Activated CD8-positive, alpha-beta memory T cell treated with anti-CD3 and anti-CD28 coated beads for 4 hours (primary cell): Measurements from ENCODE around the gene RNU6-9.
"Not testable (repeated sequence)": the region's sequence is repeated elsewhere in the genome, so short reads cannot be mapped to it uniquely, and the experiment has no call there.

Experiments
- DNase-seq, 2 donors: peaks; one replicate each; pipeline ENCODE4 v3.0.0-alpha.2; 2020; ENCODE audit warnings: low read depth in 2 of 2

Gene RNU6-9

DNA sequence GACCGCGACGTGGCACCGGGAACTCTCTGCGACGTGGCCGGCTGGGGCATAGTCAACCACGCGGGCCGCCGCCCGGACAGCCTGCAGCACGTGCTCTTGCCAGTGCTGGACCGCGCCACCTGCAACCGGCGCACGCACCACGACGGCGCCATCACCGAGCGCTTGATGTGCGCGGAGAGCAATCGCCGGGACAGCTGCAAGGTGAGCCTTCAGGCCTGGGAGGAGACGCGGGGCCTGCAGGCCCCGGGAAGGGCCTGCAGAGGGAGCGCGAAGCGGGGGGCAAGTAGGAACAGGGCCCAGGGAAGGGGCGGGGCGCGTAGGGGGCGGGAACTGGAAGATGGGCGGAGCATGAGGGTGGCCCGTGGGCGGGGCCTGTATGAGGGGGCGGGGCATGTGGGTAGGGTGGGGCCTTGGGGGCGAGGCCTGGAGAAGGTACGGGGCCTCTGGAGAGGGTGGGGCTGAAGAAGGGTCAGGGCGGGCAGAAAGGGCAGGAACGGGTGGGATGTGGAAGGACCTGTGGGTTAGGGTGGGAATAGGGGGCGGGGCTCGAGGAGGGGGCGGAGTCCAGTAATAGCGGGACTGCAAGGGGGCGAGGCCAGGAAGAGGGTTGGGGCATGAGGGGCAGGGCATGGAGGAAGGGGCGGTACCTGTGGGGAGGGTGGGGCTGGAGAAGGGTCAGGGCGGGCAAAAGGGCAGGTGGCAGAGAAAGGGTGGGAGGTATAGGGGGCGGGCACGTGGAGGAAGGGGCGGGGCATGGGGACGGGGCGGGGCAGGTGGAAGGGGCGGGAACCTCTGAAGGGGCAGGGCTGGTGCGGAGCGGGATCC, 31.3 kb upstream of the RNU6-9 start:
- peak; percentile 27 to 35 for DNase-seq

DNA sequence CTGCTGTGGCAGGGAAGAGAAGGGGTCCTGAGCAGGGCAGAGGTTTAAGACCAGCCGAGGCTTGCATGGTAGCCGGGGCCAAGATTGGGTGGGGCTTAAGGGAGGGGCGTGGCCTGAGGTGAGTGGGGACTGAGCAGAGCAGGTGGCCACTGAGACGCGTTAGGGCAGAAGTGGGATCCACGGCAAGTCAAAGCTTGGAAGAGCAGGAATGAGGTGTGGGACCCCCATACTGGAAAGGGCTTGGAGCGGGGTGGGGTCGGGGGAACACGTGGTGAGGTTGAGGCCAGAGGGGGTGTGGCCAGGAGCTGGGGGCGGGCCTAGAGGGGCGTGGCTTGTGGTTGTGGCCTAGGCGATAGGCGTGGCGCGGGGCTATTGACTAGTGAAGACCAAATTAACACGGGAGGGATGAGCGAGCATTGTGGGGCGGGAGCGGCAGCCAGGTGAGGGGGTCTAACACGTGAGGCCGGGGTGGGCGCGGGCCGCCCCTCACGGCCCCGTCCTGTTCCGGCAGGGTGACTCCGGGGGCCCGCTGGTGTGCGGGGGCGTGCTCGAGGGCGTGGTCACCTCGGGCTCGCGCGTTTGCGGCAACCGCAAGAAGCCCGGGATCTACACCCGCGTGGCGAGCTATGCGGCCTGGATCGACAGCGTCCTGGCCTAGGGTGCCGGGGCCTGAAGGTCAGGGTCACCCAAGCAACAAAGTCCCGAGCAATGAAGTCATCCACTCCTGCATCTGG, 30.5 kb upstream of the RNU6-9 start:
- DNase-seq, result peak; percentile 45 to 59

DNA sequence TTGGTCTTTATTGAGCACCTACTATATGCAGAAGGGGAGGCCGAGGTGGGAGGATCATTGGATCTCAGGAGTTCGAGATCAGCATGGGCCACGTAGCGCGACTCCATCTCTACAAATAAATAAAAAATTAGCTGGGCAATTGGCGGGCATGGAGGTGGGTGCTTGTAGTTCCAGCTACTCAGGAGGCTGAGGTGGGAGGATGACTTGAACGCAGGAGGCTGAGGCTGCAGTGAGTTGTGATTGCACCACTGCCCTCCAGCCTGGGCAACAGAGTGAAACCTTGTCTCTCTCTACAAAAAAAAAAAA, 30.0 kb upstream of the RNU6-9 start:
- no peak for DNase-seq

DNA sequence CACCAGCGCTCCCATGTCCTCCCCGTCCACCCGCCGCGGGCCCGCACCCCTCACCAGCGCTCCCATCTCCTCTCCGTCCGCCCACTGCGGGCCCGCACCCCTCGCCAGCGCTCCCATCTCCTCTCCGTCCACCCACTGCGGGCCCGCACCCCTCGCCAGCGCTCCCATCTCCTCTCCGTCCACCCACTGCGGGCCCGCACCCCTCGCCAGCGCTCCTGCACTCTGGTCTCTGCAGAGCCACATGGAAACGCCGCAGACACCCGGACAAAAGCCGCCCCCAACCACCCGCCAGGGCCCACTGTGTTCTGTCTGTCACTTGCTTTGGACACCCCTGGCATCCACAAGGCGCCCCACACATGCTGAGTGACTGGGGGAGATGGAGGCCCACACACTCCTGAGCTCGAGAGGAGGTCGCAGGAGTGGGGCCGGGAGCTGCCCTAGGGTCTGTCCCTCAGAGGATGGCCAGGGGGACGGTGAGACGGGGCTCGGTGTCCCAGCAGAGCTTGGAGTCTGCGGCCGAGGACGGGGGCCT, 26.4 kb upstream of the RNU6-9 start:
- no peak for DNase-seq

DNA sequence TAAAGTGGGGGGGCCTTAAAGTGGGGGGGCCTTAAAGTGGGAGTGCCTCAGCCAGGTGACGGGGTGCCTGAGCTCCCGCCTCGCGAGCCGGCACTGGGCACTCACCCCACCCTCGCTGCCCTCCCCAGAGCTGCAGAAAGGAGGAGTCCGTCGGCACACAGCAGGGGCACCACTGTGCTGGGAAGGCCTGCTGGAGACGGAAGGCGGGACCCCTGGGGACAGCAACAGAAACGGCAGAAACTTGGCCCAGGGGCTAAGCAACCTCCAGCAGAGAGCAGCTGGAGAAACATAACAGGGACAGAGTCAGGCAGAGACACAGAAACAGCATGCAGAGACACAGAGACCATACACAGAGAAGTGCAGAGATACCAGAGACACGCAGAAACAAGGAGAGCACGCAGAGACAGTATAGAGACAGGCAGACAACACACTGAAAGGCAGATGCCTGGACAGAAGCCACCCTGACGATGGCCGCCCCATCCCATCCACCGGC, 25.9 kb upstream of the RNU6-9 start:
- no peak for DNase-seq

DNA sequence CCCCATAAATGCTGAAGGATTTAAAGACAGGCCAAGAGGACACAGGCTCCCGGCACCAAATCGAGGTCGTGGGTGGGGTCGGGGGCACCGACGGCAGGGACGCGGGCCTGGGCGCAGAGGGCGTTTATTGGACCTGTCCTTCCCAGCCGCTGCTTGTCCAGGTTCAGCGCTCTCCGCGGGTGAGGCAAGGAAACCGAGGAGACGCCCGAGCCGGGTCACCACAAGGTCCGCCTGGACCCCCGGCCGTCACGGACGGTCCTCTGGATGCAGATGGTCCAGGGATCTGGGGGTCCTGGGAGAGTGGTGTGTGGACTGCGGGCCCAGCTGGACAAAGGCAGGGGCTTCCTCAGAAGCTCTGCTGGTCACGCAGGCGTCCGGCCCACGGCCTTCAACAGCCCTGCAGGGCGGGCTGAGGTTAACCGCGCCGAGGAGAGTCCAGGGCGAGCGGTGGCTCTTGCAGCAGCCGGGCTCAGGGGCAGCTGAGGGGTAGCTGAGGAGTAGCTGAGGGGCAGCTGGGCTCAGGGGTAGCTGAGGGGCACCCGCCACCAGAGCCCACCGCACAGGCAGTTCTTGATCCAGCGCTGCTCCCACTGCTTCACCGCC, 25.3 kb upstream of the RNU6-9 start:
- no peak for DNase-seq

DNA sequence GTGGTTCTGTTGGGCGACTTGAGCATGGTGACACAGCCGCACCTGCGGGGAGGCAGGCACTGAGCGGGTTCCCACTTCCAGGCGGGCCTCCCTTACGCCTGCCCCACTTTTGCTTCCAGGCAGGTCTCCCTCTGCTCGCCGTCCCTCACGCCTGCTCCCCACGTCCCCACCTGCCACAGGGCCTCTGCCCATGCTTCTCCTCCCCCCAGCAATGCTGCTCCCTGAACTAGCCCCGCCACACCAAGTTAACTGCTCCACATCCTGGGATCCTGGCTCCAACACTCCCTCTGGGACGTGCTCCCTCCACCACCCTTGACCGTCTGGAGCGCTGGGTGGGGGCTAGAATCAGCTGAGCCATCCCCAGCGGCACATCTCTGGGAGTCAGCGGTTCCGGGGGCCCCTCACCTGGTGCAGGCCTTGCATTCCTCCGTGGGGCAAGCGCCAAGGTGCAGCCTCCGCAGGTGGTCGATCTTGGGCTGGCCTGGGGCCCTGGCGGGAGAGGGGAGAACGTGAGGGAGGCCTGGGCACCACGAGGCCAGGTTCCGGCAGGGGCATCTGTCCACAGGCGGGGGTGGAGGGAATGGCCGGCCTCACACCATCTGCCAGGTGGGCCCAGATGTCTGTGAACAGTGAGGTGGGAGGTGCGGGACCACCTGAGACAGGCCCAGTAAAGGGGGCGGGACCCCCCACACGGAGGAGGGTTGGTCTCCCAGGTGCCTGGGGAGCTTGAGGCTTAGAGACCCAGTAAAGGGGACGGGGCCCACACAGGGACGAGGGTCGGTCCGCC, 24.6 kb upstream of the RNU6-9 start:
- DNase-seq, result no peak

DNA sequence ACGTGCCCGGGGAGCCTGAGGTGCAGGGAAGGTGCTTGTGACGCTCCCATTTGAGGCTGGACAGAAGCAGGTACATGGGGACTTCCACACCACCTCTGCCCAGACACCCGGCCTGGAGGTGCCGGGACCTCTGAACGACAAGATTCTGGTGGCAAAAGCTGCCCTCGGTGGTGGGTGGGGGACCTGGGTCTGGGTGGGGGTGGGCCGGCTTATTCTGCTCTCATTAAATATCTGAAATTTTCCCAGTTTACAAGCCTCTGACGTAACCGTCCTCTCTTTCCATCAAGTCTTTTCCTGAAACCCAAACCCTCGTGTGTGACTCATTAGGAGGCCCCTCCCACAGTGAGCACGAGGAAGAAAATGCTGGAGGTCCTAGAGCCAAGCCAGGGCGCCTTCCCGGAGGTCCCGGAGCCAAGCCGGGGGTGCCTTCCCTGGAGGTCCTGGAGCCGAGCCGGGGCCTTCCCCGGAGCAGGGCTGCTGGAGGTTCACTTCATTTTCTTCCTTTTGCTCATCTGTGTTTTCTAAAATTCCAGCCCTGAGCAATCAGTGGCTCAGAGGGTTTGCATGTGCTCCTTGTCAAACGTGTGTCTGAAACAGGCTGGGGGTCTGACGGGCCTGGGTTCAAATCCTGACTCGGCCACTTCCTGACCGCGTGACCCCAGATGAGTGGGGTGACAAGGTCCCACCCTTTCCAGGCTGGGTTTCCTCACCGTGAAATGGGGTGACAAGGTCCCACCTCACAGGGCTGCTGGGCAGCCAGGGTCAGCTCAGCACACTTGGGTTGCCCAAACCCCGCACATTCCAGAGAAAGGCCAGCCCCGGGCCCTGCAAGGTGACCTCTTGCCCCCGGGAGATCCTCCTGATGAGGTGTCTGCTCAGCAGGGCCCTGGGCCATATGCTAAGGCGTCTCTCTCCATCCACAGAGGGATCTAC, 23.8 kb upstream of the RNU6-9 start:
- DNase-seq, result no peak

DNA sequence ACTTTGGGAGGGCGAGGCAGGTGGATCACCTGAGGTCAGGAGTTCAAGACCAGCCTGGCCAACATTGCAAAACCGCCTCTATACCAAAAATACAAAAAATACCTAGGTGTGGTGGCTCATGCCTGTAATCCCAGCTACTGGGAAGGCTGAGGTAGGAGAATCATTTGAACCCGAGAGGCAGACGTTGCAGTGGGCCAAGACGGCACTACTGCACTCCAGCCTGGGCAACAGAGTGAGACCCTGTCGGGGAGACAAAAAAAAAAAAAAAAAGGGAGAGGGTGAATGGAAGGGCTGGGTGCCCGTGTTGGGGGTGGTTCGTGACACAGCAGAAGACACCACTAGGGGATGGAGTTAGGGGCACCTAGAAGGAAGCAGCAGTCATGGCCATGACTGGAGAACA, 23.0 kb upstream of the RNU6-9 start:
- no peak for DNase-seq

DNA sequence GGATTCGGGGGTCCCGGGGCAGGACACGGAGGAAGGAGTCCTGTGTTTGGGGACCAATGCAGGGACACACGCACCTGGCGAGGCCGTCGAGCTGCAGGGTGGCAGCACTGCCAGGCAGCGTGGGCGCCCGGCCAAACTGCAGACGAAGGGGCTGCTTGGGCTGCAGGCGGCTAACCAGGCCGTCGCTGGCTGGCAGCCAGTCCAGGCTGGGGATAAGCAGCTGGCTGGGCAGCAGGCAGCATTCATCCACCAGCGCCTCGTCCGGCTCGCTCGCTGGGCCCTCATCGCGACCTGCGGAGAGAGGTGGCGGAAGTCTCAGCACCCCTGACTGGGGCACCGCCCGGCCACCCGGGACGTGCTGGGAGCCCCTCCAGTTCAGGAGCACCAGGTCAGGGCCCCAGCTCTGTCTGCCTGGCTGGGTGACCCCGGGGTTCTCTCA, 22.3 kb upstream of the RNU6-9 start:
- no peak for DNase-seq

DNA sequence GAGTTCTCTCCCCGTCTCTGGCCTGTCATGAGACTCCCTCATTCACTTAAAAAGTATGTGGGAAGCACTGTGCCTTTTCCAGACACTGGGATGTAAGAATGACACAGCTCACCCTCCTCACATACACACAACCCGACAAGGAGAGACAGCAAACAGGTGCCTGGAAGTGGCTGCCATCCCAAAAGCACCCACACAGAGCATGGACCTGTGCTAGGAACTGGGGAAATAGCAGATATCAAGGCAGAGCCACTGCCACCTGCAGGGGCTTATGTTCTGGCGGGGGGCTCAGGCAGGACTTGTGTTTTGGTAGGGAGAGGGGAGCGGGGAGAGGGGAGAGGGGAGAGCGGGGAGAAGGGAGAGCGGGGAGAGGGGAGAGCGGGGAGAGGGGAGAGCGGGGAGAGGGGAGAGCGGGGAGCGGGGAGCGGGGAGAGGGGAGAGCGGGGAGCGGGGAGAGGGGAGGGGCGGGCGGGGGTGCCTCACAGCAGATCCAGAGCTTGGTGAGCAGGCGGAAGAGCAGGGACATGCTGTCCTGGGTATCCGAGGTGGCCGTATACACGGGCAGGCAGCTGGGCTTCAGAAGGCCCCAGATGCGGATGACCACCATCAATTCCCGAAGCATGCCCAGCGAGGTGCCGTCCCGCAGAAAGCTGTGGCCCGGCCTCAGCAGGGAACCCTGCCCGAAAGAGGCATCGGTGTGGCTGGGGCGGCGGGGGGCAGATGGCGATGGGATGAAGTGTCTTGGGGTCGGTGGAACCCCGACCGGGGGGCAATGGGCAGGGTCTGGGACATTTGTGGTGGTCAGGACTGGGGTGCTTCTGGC, 21.6 kb upstream of the RNU6-9 start:
- DNase-seq, result no peak

DNA sequence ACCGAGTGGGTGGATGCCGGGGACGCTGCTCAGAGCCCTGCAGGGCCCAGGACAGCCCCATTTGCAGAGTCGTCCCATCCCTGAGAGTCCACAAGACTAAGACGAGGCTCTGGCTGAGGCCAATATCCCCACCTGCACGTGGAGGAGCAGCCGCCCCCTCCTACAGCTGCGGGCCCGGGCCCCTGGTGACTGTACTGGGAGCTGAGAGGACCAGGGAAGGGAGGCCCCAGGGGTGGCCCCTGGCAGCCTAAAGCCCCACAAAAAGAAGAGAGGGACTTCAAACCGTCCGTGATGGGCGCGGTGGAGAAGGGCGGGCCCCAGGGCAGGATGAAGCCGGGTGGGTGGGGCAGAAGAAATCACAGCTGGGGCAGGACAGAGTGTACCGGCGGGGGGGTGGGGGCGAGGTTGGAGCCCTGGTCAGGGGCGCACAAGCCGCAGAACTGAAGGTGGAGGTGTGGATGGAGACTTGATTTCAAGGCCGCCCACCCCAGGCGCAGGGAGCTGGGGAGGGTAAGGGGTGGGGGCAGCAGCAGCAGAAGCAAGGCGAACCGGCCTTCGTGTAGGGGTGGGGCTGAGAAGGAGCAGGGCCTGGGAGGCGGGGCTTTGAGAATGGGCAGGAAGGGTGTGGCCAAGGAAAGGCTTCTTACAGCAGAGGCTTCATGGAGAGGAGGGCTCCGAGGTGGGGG, 20.9 kb upstream of the RNU6-9 start:
- peak; percentile 32 to 67 for DNase-seq

DNA sequence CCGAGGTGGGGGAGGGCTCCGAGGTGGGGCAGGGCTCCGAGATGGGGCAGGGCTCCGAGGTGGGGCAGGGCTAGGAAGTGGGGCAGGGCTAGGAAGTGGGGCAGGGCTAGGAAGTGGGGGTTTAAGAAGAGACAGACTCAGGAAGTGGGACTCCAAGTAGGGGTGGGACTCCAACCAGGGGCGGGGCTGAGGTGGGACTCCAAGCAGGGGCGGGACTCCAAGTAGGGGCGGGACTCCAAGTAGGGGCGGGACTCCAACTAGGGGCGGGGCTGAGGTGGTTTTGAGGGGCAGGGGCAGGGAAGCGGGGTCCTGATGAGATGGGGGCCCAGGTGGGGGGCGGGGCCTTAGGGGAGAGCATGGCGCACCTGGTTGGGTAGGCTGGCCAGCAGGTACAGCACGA, 20.2 kb upstream of the RNU6-9 start:
- DNase-seq, result peak in 1 of 2 donors; percentile 49

DNA sequence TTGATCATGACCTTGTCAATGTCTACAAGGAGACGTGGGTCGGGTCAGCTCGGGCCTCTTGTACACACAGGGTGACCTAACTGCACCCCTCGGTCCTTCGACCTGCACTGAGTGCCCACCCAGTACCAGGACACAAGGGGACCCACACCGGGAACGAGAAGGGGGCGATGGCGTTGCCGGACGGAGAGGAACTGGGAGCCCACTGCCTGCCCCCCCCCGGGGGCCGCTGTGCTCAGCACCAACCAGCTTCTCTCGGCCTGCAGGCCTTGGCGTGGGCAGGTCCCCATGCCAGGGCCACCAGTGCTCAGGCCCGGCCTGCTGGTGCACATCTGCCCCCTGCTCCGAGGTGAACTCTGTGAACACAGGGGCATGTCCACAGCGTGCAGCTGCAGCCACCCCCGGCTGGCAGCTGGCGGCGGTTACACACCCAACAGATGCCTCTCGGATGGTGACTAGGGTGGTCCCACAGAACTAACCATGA, 19.7 kb upstream of the RNU6-9 start:
- DNase-seq, result no peak

DNA sequence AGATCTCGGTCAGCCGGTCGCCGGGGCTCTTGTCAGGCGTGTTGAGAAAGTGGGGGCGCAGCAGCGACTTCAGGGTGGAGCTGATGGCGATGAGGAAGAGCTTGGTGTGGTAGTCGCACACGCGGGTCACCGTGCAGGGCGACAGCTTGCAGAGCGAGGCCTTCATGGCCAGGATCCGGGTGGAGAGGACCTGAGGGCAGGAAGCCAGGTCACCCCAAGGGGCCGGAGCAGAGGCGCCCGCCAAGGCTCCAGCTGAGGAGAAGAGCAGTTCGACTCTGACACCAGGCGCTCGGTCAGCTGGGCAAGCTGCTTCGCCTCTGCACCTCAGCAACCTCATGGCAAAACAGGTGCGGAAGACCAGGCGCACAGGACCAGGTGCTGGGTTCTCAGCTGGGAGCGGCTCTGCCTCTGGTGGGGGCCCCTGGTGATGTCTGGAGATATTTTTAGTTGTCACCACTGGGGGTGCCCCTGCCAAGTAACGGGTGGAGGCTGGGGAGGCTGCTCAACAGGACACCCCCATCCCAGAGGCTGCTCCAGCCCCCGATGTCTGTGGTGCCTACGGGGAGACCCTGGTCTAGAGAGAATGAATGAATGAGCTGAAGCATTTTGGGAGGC, 17.9 kb upstream of the RNU6-9 start:
- no peak for DNase-seq

DNA sequence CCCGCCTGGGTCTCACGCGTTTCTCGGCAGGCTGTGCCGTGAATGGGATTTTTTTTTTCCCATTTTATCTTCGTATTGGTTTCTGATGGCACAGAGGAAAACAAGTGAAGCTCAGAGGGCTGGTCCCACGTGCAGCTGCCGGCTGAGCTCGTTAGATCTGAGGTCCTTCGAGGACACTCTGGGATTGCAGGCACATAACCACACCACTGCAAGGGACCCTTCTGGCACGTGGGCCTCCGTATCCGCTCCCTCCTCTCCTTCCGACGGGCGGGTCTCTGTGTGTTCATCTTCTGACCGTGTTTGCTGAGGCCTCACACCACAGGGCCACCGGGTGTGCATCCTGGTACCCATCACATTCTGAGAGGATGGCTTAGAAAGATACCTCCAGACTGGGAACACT, 17.2 kb upstream of the RNU6-9 start:
- no peak for DNase-seq

DNA sequence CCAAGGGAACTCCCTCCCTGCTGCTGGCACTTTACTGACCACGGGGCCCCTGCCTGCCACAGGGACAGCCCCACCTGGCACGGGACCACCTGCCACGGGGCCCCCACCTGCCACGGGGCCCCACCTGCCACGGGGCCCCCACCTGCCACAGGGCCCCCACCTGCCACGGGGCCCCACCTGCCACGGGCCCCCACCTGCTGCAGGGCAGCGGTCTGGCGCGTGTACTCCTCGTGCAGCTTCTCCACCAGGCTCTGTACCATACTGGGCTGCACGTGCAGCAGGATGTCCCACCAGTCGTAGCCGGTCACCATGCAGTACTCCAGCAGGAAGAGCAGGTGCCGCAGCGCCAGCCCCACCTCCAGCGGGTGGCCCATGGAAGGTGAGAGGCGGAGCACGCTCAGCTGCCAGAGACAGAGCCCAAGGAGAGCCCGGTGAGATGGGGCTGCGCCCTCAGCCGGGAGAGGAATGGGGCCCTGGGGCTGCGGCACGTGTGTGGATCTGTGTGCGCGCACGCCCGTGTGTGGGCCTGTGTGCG, 16.4 kb upstream of the RNU6-9 start:
- no peak for DNase-seq

DNA sequence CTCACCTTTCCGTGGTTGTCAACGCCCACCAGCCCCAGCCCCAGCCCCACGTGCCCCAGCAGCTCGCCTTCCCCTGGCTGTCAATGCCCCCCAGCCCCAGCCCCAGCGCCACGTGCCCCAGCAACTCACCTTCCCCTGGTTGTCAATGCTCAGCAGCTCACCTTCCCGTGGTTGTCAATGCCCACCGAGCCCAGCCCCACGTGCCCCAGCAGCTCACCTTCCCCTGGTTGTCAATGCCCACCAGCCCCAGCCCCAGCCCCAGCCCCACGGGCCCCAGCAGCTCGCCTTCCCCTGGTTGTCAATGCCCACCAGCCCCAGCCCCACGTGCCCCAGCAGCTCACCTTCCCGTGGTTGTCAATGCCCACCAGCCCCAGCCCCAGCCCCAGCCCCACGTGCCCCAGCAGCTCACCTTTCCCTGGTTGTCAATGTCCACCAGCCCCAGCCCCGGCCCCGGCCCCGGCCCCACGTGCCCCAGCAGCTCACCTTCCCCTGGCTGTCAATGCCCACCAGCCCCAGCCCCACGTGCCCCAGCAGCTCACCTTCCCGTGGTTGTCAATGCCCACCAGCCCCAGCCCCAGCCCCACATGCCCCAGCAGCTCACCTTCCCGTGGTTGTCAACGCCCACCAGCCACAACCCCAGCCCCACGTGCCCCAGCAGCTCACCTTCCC, 15.2 kb upstream of the RNU6-9 start:
- DNase-seq, result not testable (repeated sequence)
